Tibial artery (tissue), 4 donors: Measurements from ENCODE around the gene CTSL.

Source experiments
- DNase-seq, 2 donors: peaks; one replicate each; pipeline ENCODE4 v3.0.0-alpha.2; 2019
- H3K27ac ChIP-seq, 2 donors: fragments of 200-600 bp; sonication (generic) in 1 of 2; 1 replicate in 1 of 2; 2 replicates in 1 of 2; pipeline ENCODE4 v1.5.1; 2018 to 2019; ENCODE audit warnings: mild to moderate bottlenecking in 1 of 2
- H3K27me3 ChIP-seq, 2 donors: fragments of 200-600 bp; sonication (generic) in 1 of 2; one replicate each; pipeline versions ENCODE4 v1.5.1 to v1.6.0; 2016 to 2019
- H3K36me3 ChIP-seq, 3 donors: fragments of 200-600 bp; sonication (generic) in 2 of 3; one replicate each; pipeline ENCODE4 v1.5.1; 2016 to 2019; ENCODE audit warnings: mild to moderate bottlenecking in 2 of 3
- H3K4me1 ChIP-seq, 4 donors: fragments of 200-600 bp; sonication (generic) in 2 of 4; 1 replicate in 3 of 4; 2 replicates in 1 of 4; pipeline ENCODE4 v1.5.1; 2016 to 2019
- H3K4me3 ChIP-seq, 2 donors: fragments of 200-600 bp; sonication (generic) in 1 of 2; 1 replicate in 1 of 2; 2 replicates in 1 of 2; pipeline ENCODE4 v1.5.1; 2018 to 2019; ENCODE audit warnings: mild to moderate bottlenecking in 2 of 2
- H3K9me3 ChIP-seq, 3 donors: fragments of 200-600 bp; sonication (generic) in 1 of 3; one replicate each; pipeline ENCODE4 v1.5.1; 2016 to 2019
- CTCF ChIP-seq, 2 experiments: fragments of 200-600 bp in 1 of 2; fragments of 450-650 bp in 1 of 2; IDR thresholded peaks; one replicate each; pipeline ENCODE4 v1.5.1; 2017 to 2019; ENCODE audit warnings: antibody characterized with exemption in 2 of 2, mild to moderate bottlenecking in 1 of 2, moderate library complexity in 1 of 2
- intact Hi-C: fragments of 100-400 bp; cut with DNase I; formaldehyde crosslinking; loops from one replicate; pipeline ENCODE4 v1.15.0; 2023; ENCODE audit warnings: low total_unique reads

CTSL gene

DNA sequence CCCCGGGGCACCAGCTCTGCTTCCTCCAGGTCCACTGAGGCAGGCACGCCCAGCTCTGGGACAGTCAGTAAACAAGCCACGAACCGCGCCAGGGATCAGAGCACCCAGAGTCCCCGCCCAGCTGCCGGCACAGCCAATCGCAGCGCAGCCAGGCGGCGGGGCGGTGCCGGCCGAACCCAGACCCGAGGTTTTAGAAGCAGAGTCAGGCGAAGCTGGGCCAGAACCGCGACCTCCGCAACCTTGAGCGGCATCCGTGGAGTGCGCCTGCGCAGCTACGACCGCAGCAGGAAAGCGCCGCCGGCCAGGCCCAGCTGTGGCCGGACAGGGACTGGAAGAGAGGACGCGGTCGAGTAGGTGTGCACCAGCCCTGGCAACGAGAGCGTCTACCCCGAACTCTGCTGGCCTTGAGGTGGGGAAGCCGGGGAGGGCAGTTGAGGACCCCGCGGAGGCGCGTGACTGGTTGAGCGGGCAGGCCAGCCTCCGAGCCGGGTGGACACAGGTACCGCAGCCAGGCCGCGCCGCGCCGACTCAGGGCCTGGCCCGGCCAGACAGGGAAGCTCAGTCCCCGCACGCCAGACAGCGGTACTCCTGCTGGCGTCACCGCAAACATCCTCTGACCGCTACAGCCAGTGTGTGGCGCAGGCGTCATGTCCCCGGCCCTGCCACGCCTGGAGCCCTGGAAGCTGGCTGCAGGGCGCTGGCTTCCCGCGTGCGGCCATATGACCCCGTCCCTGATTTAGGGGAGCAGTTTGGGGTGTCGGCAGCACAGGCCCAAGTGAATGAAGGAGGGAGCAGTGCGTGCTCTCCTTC lies at the start of gene CTSL:
TSS of gene CTSL (plus strand) at position 220 of the 810 bp plus-strand sequence. CDS start 1,485 bp downstream, outside the sequence.
- H3K9me3 ChIP-seq: no peaks in the 10 kb centered on the region
- TF ChIP-seq CTCF (IDR thresholded peaks at IDR 0.05): peak in 1 of 2 experiments; percentile 20
- peak; percentile 95 to 98 for DNase-seq
- peaks cover 0 to 32% (median 12%) of the 10 kb centered on the region in 4 donors for H3K4me1 ChIP-seq
- no peaks in the 10 kb centered on the region for H3K27me3 ChIP-seq
- H3K36me3 ChIP-seq: peaks cover 33 to 36% (median 35%) of the 10 kb centered on the region in 3 donors
- H3K27ac ChIP-seq: peak within 1 kb of the TSS; percentile 95 to 98
- intact Hi-C loops: no loop called here
- H3K4me3 ChIP-seq: peak within 1 kb of the TSS; percentile 67 to 77

DNA sequence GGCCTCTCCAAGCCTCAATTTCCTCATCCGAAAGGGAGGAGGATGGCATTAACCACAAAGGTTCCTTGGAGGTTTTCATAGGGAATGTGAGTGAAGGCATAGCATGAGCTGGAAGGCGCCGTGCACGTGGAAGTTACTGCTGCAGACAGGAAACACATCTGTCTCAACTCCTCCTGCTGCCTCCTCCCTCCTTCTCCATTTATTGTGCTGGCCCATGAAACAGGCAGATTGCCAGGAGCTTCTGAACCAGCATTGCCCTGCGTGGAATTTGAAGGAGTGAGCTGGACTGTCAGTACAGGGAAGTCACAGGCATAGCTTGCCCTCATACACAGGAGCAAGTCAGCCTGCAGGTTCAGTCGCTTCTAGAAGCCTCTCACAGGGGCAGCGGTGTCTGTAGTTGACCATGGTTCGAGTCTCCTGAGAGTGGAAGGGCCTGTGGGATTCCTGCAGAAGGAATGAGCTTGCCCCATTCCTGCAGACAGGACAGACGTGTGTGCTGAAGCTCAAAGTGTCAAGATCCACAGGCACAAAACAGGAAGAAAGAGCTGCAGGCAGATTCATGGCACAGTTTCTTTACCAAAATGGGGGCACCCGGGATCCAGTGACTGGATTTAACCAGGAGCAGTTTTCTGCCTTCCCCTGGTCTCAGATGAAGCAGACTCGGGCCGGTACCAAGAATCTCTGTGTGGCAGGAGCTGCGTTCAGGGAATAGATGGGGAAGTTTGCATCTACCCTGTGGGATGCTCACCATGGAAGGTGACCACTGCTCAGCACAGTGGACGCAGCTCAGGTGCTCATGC lies 48.7 kb upstream of the CTSL start:
- Histone ChIP-seq H3K4me1 (no peaks in the 10 kb centered on the region), H3K27me3 (no peaks in the 10 kb centered on the region), H3K27ac (no peak overlapping the region), H3K36me3 (no peaks in the 10 kb centered on the region), H3K4me3 (no peak overlapping the region), H3K9me3 (no peaks in the 10 kb centered on the region)
- intact Hi-C loops: no loop called here
- no peak for TF ChIP-seq CTCF (IDR thresholded peaks at IDR 0.05)
- peak; percentile 73 to 76 for DNase-seq

- no peak for TF ChIP-seq CTCF (IDR thresholded peaks at IDR 0.05)
- H3K9me3 ChIP-seq: no peaks in the 10 kb centered on the region
- no peaks in the 10 kb centered on the region for H3K36me3 ChIP-seq
- DNase-seq: no peak
- H3K27ac ChIP-seq: no peak overlapping the region
- intact Hi-C loops: no loop called here
- no peaks in the 10 kb centered on the region for H3K27me3 ChIP-seq
- no peak overlapping the region for H3K4me3 ChIP-seq
- H3K4me1 ChIP-seq: no peaks in the 10 kb centered on the region
These were observed 47.9 kb upstream of the CTSL start for GRCh38 chr9:87677776-87678587.

- DNase-seq: peak; percentile 65 to 70
- H3K27ac ChIP-seq: no peak overlapping the region
- H3K27me3 ChIP-seq: no peaks in the 10 kb centered on the region
- H3K4me3 ChIP-seq: no peak overlapping the region
- no peaks in the 10 kb centered on the region for H3K9me3 ChIP-seq
- intact Hi-C loops: no loop called here
- peak; percentile 71 to 79 for TF ChIP-seq CTCF (IDR thresholded peaks at IDR 0.05)
- no peaks in the 10 kb centered on the region for H3K36me3 ChIP-seq
- H3K4me1 ChIP-seq: no peaks in the 10 kb centered on the region
These were observed 47.1 kb upstream of the CTSL start for GRCh38 chr9:87678650-87679355.
